Hair follicle dermal papilla cell (primary cell): ENCODE results near the gene ALG2. TPM values are rescaled to one million over a fixed set of nuclear protein-coding genes. Genes with fewer than 3 reads are reported as not detected.

Experiments used
- small RNA-seq: library from RNA; depleted of rRNA; stranded (forward); fragments of <200 nt; gene quantifications from one replicate; pipeline ENCODE3, GENCODE V24; 2012
- total RNA-seq: library from RNA; depleted of rRNA; stranded (reverse); fragments of >200 nt; gene quantifications from 2 replicates; pipeline ENCODE4 v1.2.3, GENCODE V29; 2012

Gene ALG2, protein sequence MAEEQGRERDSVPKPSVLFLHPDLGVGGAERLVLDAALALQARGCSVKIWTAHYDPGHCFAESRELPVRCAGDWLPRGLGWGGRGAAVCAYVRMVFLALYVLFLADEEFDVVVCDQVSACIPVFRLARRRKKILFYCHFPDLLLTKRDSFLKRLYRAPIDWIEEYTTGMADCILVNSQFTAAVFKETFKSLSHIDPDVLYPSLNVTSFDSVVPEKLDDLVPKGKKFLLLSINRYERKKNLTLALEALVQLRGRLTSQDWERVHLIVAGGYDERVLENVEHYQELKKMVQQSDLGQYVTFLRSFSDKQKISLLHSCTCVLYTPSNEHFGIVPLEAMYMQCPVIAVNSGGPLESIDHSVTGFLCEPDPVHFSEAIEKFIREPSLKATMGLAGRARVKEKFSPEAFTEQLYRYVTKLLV
- 48.7 and 60.8 TPM in 2 replicates for total RNA-seq

GRCh38 chr9:99221621-99222415, at the start of gene ALG2, which contains the start of gene SEC61B:
TSS of gene ALG2 (minus strand) at chr9:99221942. CDS start at chr9:99221894, 48 bp downstream.
TSS of gene SEC61B (plus strand) at chr9:99222282. CDS start at chr9:99222364, 82 bp downstream.

Small RNAs within 50 kb of the gene (small RNA-seq; reads per million reads assigned to genes)
- gene RN7SL794P: not detected

Other genes with a start within 250 kb of the ALG2 start
- gene TGFBR1, start 116.8 kb downstream of the ALG2 start, total RNA-seq: 84.4 and 129 TPM in 2 replicates
- gene SEC61B, start 340 bp upstream of the ALG2 start, total RNA-seq: 70.7 and 83.1 TPM in 2 replicates